ENCODE results near the gene GOLGA3.

Gene GOLGA3

DNA sequence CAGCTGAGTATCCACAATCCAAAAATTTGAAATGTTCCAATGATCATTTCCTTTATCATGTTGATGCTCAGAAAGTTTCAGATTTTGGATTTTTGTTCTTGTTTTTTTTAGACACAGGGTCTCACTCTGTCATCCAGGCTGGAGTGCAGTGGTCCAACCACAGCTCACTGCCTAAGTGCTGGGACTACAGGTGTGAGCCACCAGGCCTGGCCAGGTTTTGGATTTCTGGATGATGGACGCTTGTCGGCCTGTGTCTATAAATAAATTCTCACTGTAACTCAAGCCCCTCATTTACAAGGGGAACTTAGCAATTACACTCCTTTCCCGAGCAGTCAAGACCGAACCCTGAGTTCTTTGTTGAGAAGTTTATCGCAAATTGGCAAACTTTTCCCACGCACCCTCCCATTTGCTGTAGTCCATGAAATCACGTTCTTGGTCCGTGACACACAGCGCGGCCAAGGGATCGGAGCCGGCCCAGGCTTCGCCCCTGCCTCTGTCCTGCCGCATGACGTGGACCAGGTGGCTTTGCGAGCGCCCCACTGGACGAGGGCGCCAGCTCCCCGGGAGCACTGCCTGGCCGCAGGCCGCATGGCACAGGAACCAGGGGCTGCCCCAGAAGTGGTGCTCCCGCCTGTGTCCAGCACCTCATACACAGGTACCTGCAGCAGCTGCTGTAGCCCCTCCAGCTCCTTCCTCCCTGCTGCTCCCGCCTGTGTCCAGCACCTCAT is 53.0 kb downstream of the GOLGA3 start:
- peaks cover 88% of the 10 kb centered on the region for H3K36me3 ChIP-seq (ENCODE audit: control insufficient read depth, insufficient read depth, low read length)

DNA sequence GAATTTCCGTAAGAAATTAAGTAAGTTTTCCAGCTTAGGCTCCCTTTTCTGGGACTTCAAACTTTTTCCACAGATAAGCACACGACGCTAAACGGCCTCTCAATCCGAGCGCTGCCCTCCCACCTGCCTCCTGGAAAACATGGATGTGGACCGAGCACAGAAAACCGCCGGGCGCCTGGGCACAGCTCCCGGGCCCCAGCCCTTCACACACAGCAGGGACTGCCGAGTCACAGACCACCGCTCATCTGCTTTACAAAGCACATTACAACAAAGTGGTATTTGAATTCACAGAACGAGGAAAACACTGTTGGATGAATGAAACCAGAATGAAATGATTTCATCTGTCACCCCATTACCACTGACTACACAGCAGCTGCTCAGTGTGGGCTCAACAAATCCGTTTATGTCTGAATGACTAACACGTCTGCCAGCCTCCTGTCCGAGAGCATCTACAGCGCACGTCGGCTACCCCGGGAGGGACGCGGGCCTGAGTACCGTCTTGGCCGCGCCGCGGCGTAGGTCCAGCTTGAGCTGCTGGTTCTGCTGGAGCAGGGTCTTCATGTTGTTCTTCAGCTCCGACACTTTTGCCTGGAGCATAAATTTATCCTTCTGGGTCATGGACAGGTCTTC is 53.9 kb downstream of the GOLGA3 start:
- H3K9me3 ChIP-seq (ENCODE audit: control insufficient read depth, insufficient read depth, low read depth, low read length): no peaks in the 10 kb centered on the region
- peaks cover 86% of the 10 kb centered on the region for H3K36me3 ChIP-seq (ENCODE audit: control insufficient read depth, insufficient read depth, low read length)
- no peaks in the 10 kb centered on the region for H3K4me1 ChIP-seq (ENCODE audit: control insufficient read depth, insufficient read depth, low read length)
- no peak overlapping the region for H3K27ac ChIP-seq (ENCODE audit: low read depth, low read length)
- no peaks in the 10 kb centered on the region for H3K27me3 ChIP-seq (ENCODE audit: control insufficient read depth, insufficient read depth, low read length)
- no peak overlapping the region for H3K4me3 ChIP-seq (ENCODE audit: low read depth, low read length)
- no peak overlapping the region for H3K9ac ChIP-seq (ENCODE audit: low read length)

More for the DNA sequence above, 53.0 kb downstream of the GOLGA3 start:
- H3K27ac ChIP-seq (ENCODE audit: low read depth, low read length): no peak overlapping the region
- no peak overlapping the region for H3K9ac ChIP-seq (ENCODE audit: low read length)
- no peaks in the 10 kb centered on the region for H3K4me1 ChIP-seq (ENCODE audit: control insufficient read depth, insufficient read depth, low read length)
- H3K27me3 ChIP-seq (ENCODE audit: control insufficient read depth, insufficient read depth, low read length): no peaks in the 10 kb centered on the region
- H3K9me3 ChIP-seq (ENCODE audit: control insufficient read depth, insufficient read depth, low read depth, low read length): no peaks in the 10 kb centered on the region
- H3K4me3 ChIP-seq (ENCODE audit: low read depth, low read length): no peak overlapping the region

- H3K9me3 ChIP-seq (ENCODE audit: control insufficient read depth, insufficient read depth, low read depth, low read length): no peaks in the 10 kb centered on the region
- H3K27ac ChIP-seq (ENCODE audit: low read depth, low read length): no peak overlapping the region
- no peak overlapping the region for H3K4me3 ChIP-seq (ENCODE audit: low read depth, low read length)
- H3K27me3 ChIP-seq (ENCODE audit: control insufficient read depth, insufficient read depth, low read length): no peaks in the 10 kb centered on the region
- H3K9ac ChIP-seq (ENCODE audit: low read length): no peak overlapping the region
- no peaks in the 10 kb centered on the region for H3K4me1 ChIP-seq (ENCODE audit: control insufficient read depth, insufficient read depth, low read length)
- peaks cover 86% of the 10 kb centered on the region for H3K36me3 ChIP-seq (ENCODE audit: control insufficient read depth, insufficient read depth, low read length)
Measured at GRCh38 chr12:132774159-132774558, 54.5 kb downstream of the GOLGA3 start.

DNA sequence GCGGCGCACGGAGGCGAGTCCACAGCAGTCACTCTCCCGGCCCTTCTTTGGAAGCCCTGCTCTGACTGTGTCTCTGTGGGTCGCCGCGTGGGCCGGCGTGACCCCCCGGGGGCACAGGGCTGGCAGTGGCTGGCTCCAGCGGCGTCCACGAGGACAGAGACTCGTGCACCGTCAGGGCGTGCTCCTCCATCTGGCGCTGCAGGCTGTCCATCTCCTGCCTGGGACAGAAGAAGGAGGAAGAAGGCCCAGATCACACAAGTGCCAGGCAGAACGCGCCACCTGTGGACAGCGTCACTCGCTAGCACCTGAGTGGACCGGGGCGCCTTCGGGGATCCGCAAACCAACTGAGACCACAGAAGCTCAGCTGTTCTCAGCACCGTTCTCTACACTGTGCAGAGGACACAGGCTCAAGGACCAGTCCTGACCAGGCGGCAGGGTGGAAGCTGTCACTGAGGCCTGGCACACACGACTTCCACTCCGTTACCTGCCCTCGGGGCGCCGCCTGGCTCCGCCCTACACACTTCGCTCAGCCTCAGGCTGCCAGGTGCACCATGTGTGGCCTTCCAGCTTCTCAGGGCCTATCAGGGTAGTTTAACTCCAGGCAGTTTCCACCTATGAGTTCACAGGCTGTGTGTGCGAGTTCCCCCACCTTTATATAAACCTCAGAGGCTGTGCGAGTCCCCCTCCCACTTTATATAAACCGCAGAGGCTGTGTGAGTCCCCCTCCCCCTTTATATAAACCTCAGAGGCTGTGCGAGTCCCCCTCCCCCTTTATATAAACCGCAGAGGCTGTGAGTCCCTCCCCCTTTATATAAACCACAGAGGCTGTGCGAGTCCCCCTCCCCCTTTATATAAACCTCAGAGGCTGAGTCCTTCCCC is 55.4 kb downstream of the GOLGA3 start:
- Histone ChIP-seq H3K4me3 (ENCODE audit: low read depth, low read length) (no peak overlapping the region), H3K9ac (ENCODE audit: low read length) (no peak overlapping the region), H3K27me3 (ENCODE audit: control insufficient read depth, insufficient read depth, low read length) (no peaks in the 10 kb centered on the region), H3K9me3 (ENCODE audit: control insufficient read depth, insufficient read depth, low read depth, low read length) (no peaks in the 10 kb centered on the region), H3K36me3 (ENCODE audit: control insufficient read depth, insufficient read depth, low read length) (peaks cover 84% of the 10 kb centered on the region), H3K4me1 (ENCODE audit: control insufficient read depth, insufficient read depth, low read length) (no peaks in the 10 kb centered on the region), H3K27ac (ENCODE audit: low read depth, low read length) (no peak overlapping the region)

DNA sequence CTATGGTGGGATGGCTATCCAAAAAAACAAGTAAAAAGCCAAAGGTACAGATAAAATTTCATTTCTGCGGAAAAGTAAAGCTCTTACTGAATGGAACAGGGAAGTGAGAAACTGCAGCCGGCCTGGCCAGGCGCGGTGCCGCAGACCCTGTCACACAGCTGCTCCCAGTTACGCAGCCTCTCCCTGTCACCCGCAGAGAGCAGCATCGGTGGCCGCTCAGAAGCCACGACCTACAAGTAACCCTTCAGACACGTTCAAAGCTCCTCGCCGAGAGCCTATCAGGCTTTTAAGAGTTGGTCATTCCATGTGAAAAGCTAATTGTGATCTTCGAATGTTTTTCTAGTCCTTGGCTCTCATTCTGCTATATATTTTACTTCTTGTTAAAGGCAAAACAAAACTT is 56.1 kb downstream of the GOLGA3 start:
- no peak overlapping the region for H3K9ac ChIP-seq (ENCODE audit: low read length)
- no peaks in the 10 kb centered on the region for H3K9me3 ChIP-seq (ENCODE audit: control insufficient read depth, insufficient read depth, low read depth, low read length)
- peaks cover 79% of the 10 kb centered on the region for H3K36me3 ChIP-seq (ENCODE audit: control insufficient read depth, insufficient read depth, low read length)
- no peak overlapping the region for H3K4me3 ChIP-seq (ENCODE audit: low read depth, low read length)
- no peak overlapping the region for H3K27ac ChIP-seq (ENCODE audit: low read depth, low read length)
- no peaks in the 10 kb centered on the region for H3K27me3 ChIP-seq (ENCODE audit: control insufficient read depth, insufficient read depth, low read length)
- no peaks in the 10 kb centered on the region for H3K4me1 ChIP-seq (ENCODE audit: control insufficient read depth, insufficient read depth, low read length)

DNA sequence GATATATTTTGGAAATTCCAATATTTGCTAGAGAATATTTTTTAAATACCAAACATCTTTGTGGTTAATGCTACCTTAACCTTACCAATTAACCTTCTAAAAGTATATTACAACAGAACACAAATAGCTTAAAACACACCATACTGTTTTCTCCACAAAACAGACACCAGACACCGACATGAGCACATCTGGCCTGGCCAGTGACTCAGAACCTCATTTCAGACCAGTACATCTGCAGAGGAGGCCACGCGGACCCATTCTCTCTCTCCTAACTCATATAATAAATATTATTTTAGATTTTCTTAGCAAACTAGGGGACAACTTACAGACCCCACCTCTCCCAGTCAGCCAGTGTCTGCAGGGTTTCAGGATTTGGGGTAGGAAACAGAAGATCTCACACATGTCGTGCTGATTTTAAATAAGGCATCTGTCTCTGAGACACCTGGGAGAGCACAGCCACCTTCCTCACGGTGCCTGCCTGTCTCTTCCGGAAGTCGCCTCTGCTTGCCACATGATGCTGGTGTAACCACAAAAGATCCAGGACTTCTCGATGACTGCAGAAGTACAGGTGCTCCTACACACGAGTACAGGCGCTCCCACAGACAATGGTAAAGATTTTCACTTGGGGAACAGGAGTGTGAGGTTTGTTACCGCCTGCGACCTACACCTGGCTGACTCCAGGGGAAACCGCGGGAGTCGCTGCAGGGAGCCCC is 57.4 kb downstream of the GOLGA3 start:
- no peaks in the 10 kb centered on the region for H3K9me3 ChIP-seq (ENCODE audit: control insufficient read depth, insufficient read depth, low read depth, low read length)
- no peak overlapping the region for H3K4me3 ChIP-seq (ENCODE audit: low read depth, low read length)
- no peaks in the 10 kb centered on the region for H3K4me1 ChIP-seq (ENCODE audit: control insufficient read depth, insufficient read depth, low read length)
- H3K9ac ChIP-seq (ENCODE audit: low read length): no peak overlapping the region
- H3K27ac ChIP-seq (ENCODE audit: low read depth, low read length): no peak overlapping the region
- peaks cover 65% of the 10 kb centered on the region for H3K36me3 ChIP-seq (ENCODE audit: control insufficient read depth, insufficient read depth, low read length)
- no peaks in the 10 kb centered on the region for H3K27me3 ChIP-seq (ENCODE audit: control insufficient read depth, insufficient read depth, low read length)

DNA sequence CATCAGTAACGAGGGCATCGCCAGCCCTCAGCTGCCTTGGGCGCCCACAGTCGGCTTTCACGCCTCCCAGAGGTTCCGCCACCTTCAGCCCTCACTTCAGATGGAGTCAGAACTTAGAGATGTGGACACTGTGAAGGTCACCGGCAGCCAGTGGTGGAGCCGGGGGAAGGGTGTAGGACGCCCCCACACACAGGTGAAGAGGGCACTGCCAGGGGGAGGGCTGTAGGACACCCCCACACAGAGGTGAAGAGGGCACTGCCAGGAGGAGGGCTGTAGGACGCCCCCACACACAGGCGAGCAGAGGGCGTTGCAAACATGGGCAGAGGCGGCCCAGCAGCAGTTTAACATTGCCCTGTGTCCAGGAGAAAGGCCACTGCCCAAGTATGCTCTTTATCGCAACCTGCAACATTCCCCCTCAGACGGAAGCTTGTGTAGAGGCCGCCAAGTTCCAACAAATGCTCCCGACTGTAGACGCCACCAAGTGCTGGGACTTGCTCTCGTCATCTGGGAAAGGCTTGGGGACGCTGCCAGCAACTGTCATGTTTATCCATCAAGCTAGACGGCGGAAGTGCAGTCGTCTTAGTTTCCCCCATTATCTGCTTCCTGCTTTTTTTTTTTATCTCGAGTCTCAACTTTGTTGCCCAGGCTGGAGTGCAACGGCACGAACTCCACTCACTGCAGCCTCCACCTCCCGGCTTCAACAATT is 62.1 kb downstream of the GOLGA3 start:
- Histone ChIP-seq H3K4me3 (ENCODE audit: low read depth, low read length) (no peak overlapping the region), H3K27ac (ENCODE audit: low read depth, low read length) (no peak overlapping the region), H3K9ac (ENCODE audit: low read length) (no peak overlapping the region), H3K36me3 (ENCODE audit: control insufficient read depth, insufficient read depth, low read length) (peaks cover 21% of the 10 kb centered on the region), H3K9me3 (ENCODE audit: control insufficient read depth, insufficient read depth, low read depth, low read length) (no peaks in the 10 kb centered on the region), H3K27me3 (ENCODE audit: control insufficient read depth, insufficient read depth, low read length) (no peaks in the 10 kb centered on the region), H3K4me1 (ENCODE audit: control insufficient read depth, insufficient read depth, low read length) (no peaks in the 10 kb centered on the region)

- H3K9ac ChIP-seq (ENCODE audit: low read length): no peak overlapping the region
- H3K4me1 ChIP-seq (ENCODE audit: control insufficient read depth, insufficient read depth, low read length): peaks cover under 1% of the 10 kb centered on the region; the same call in 1 of the 2 replicates
- H3K9me3 ChIP-seq (ENCODE audit: control insufficient read depth, insufficient read depth, low read depth, low read length): no peaks in the 10 kb centered on the region
- H3K36me3 ChIP-seq (ENCODE audit: control insufficient read depth, insufficient read depth, low read length): peaks cover 11% of the 10 kb centered on the region
- H3K27me3 ChIP-seq (ENCODE audit: control insufficient read depth, insufficient read depth, low read length): no peaks in the 10 kb centered on the region
- H3K4me3 ChIP-seq (ENCODE audit: low read depth, low read length): no peak overlapping the region
- H3K27ac ChIP-seq (ENCODE audit: low read depth, low read length): no peak overlapping the region
Measured at GRCh38 chr12:132765361-132765760, 63.3 kb downstream of the GOLGA3 start.

DNA sequence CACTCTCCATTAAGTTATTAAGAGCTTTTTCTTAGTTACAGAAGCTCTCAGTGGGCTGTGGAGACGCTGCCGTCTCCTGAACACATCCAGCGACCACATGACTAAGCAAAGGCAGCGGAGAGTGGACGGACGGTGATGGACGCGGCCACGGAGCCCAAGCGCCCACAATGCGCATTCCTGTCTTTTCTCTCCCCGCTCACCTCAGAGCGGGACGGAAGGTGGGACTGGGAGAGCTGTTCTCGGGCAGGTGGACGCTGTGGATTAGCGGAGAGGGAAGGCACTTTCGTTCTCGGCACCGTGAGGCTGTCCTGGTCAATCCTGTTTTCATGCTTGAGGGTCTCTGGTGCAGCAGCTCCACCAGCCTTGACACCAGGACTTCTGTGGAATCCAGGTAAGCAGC is 64.4 kb downstream of the GOLGA3 start:
- Histone ChIP-seq H3K27ac (ENCODE audit: low read depth, low read length) (no peak overlapping the region), H3K9ac (ENCODE audit: low read length) (no peak overlapping the region), H3K9me3 (ENCODE audit: control insufficient read depth, insufficient read depth, low read depth, low read length) (no peaks in the 10 kb centered on the region), H3K4me3 (ENCODE audit: low read depth, low read length) (no peak overlapping the region), H3K4me1 (ENCODE audit: control insufficient read depth, insufficient read depth, low read length) (peaks cover 5% of the 10 kb centered on the region), H3K27me3 (ENCODE audit: control insufficient read depth, insufficient read depth, low read length) (no peaks in the 10 kb centered on the region), H3K36me3 (ENCODE audit: control insufficient read depth, insufficient read depth, low read length) (peaks cover 5% of the 10 kb centered on the region; the same call in 1 of the 2 replicates)

DNA sequence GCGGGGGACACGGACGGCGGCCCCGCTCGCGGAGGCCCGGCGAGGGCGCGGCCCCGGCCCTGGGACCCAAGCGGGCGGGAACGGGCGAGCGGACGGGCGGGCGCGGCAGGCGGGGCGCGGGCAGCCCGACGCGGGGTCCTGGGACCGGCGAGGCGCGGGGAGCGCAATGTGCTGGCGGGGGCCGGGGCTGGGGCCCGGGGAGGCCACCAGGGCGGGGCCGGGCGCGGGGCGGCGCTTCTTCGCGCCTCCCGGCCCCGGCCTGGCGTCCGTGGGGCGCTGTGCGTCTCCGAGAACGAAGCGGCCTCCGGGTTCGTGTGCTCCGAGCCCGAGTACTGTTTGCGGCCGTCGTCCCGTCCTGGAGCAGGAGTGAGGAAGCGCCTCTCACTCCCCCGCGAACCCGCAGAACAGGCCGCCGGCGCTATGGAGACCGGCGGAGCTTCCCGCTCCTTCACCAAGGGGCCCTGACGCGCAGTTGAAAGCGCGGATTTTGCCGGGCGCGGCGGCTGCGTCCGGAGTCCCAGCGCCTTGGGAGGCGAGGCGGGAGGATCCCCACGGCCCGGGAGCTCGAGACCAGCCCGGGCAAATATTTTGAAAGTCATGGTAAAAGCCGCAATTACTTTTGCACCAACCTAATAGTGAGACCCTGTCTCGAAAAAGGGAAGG is 66.6 kb downstream of the GOLGA3 start:
- Histone ChIP-seq H3K4me3 (ENCODE audit: low read depth, low read length) (peak overlapping the region; percentile 79), H3K36me3 (ENCODE audit: control insufficient read depth, insufficient read depth, low read length) (peaks cover 11% of the 10 kb centered on the region), H3K27ac (ENCODE audit: low read depth, low read length) (peak overlapping the region; percentile 92), H3K4me1 (ENCODE audit: control insufficient read depth, insufficient read depth, low read length) (peaks cover 5% of the 10 kb centered on the region), H3K9me3 (ENCODE audit: control insufficient read depth, insufficient read depth, low read depth, low read length) (no peaks in the 10 kb centered on the region), H3K9ac (ENCODE audit: low read length) (peak overlapping the region; percentile 85), H3K27me3 (ENCODE audit: control insufficient read depth, insufficient read depth, low read length) (no peaks in the 10 kb centered on the region)

Data from HUES6 (cell line).